AG04449 (cell line): Measurements from ENCODE around the gene DPP9.
"Not testable (repeated sequence)": the region's sequence is repeated elsewhere in the genome, so short reads cannot be mapped to it uniquely, and the experiment has no call there.

Source experiments
- CTCF ChIA-PET: fragments of 350-600 bp; formaldehyde crosslinking; extraction: SDS; loops from one replicate; lab custom pipeline; 2021; ENCODE audit warnings: antibody characterized with exemption; lab: Yijun Ruan, JAX
- POLR2A ChIA-PET: fragments of 400-600, 350-600 bp; formaldehyde crosslinking; extraction: SDS; loops from one replicate; lab custom pipeline; 2020; ENCODE audit warnings: antibody characterized with exemption, inconsistent platforms; lab: Yijun Ruan, JAX
- DNase-seq: peaks from one replicate; pipeline ENCODE4 v3.0.0-alpha.2; 2010; ENCODE audit warnings: low read depth, low spot score
- H3K4me3 ChIP-seq: 2 replicates; pipeline ENCODE4 v1.5.1; 2011; ENCODE audit warnings: low read depth, mild to moderate bottlenecking, control low read depth, low read length
- CTCF ChIP-seq: IDR thresholded peaks from one replicate; pipeline ENCODE4 v1.5.1; 2011; ENCODE audit warnings: mild to moderate bottlenecking, moderate library complexity, low read length, control low read depth, inconsistent platforms; ENCODE audit not compliant: insufficient read depth; ENCODE audit errors: missing control alignments

The DPP9 gene

GRCh38 chr19:4754248-4754647, 30.6 kb upstream of the DPP9 start:
- DNase-seq: no peak
- ChIA-PET POLR2A (no interaction called here), CTCF (interaction anchor here (0.9 to 1.2 kb wide), 2 partner anchors 9 to 248 kb away, joined by 3 to 4 read pairs; no protein-coding TSS in a partner anchor)
- TF ChIP-seq CTCF: no peak
- H3K4me3 ChIP-seq: no peak overlapping the region

- H3K4me3 ChIP-seq: no peak overlapping the region
- ChIA-PET CTCF (interaction anchor here (2.3 kb wide), 1 partner anchor 17 kb away, joined by 11 read pairs; no protein-coding TSS in a partner anchor), POLR2A (no interaction called here)
- DNase-seq: no peak
- TF ChIP-seq CTCF: no peak
Measured at GRCh38 chr19:4749870-4750590, 26.4 kb upstream of the DPP9 start.

GRCh38 chr19:4748589-4748988, 24.9 kb upstream of the DPP9 start:
- TF ChIP-seq CTCF: no peak
- DNase-seq: no peak
- H3K4me3 ChIP-seq: no peak overlapping the region
- POLR2A ChIA-PET: no interaction called here
- CTCF ChIA-PET: interaction anchor here (2.3 to 4.1 kb wide), 2 partner anchors 16 to 42 kb away, joined by 11 to 24 read pairs; partner anchors contain the start of gene FEM1A

- CTCF ChIA-PET: interaction anchor here (4.1 kb wide), 1 partner anchor 43 kb away, joined by 24 read pairs; the partner anchor contains the start of gene FEM1A
- no peak overlapping the region for H3K4me3 ChIP-seq
- POLR2A ChIA-PET: no interaction called here
- TF ChIP-seq CTCF: no peak
- DNase-seq: no peak
Measured at GRCh38 chr19:4748185-4748584, 24.5 kb upstream of the DPP9 start.

GRCh38 chr19:4745986-4746385, 22.3 kb upstream of the DPP9 start:
- ChIA-PET POLR2A (no interaction called here), CTCF (interaction anchor here (1.6 to 6.4 kb wide), 3 partner anchors 8 to 45 kb away, joined by 4 to 41 read pairs (median 24); partner anchors contain the start of gene FEM1A)
- TF ChIP-seq CTCF: no peak
- no peak overlapping the region for H3K4me3 ChIP-seq
- DNase-seq: no peak

- POLR2A ChIA-PET, DNase-seq, H3K4me3 ChIP-seq: not testable (repeated sequence)
- CTCF ChIA-PET: interaction anchor here (1.6 to 6.4 kb wide), 3 partner anchors 9 to 46 kb away, joined by 4 to 41 read pairs (median 24); partner anchors contain the start of gene FEM1A
Measured at GRCh38 chr19:4745175-4745574, 21.5 kb upstream of the DPP9 start.
